Liver (tissue), 9 donors: ENCODE results near the gene GRM1. TPM values are rescaled to one million over a fixed set of nuclear protein-coding genes. Genes with fewer than 3 reads are reported as not detected.

Source experiments
- DNase-seq: peaks from one replicate; pipeline ENCODE4 v3.0.0-alpha.2; 2017; ENCODE audit warnings: low spot score
- H3K27ac ChIP-seq, 2 donors: one replicate each; pipeline ENCODE4 v1.7.0; 2013; ENCODE audit warnings: inconsistent platforms in 2 of 2, low read length in 2 of 2, control low read depth in 1 of 2, low read depth in 1 of 2, mild to moderate bottlenecking in 1 of 2
- H3K27me3 ChIP-seq, 4 donors: one replicate each; pipeline versions ENCODE4 v1.6.1 to v1.7.0; 2013; ENCODE audit warnings: low read length in 3 of 4, inconsistent platforms in 1 of 4, mild to moderate bottlenecking in 1 of 4, moderate library complexity in 1 of 4; ENCODE audit not compliant: control insufficient read depth in 4 of 4, insufficient read depth in 4 of 4
- H3K36me3 ChIP-seq, 4 donors: one replicate each; pipeline versions ENCODE4 v1.6.1 to v1.7.0; 2013; ENCODE audit warnings: low read length in 3 of 4, mild to moderate bottlenecking in 3 of 4, low read depth in 1 of 4, moderate library complexity in 1 of 4; ENCODE audit not compliant: control insufficient read depth in 4 of 4, insufficient read depth in 3 of 4
- H3K4me1 ChIP-seq, 4 donors: one replicate each; pipeline versions ENCODE4 v1.6.1 to v1.7.0; 2013; ENCODE audit warnings: low read length in 3 of 4, mild to moderate bottlenecking in 3 of 4, moderate library complexity in 1 of 4; ENCODE audit not compliant: control insufficient read depth in 4 of 4, insufficient read depth in 4 of 4
- H3K4me3 ChIP-seq, 3 donors: one replicate each; pipeline versions ENCODE4 v1.6.1 to v1.7.0; 2013; ENCODE audit warnings: low read length in 3 of 3, control low read depth in 1 of 3, low read depth in 1 of 3, mild to moderate bottlenecking in 1 of 3
- H3K9ac ChIP-seq, 2 donors: one replicate each; pipeline ENCODE4 v1.7.0; 2013; ENCODE audit warnings: low read length in 2 of 2, mild to moderate bottlenecking in 2 of 2, moderate library complexity in 2 of 2, control low read depth in 1 of 2, low read depth in 1 of 2
- H3K9me3 ChIP-seq, 4 donors: one replicate each; pipeline versions ENCODE4 v1.6.1 to v1.7.0; 2013; ENCODE audit warnings: low read length in 3 of 4; ENCODE audit not compliant: control insufficient read depth in 4 of 4
- ATF3 ChIP-seq: IDR thresholded peaks from 2 replicates; pipeline ENCODE4 v1.6.1; 2016; ENCODE audit warnings: antibody characterized with exemption
- EGR1 ChIP-seq, 2 donors: IDR thresholded peaks; 2 replicates each; pipeline ENCODE4 v1.6.1; 2016 to 2018; ENCODE audit warnings: antibody characterized with exemption in 2 of 2, low read depth in 2 of 2
- FOXA1 ChIP-seq: IDR thresholded peaks from 2 replicates; pipeline ENCODE4 v1.6.1; 2016; ENCODE audit warnings: antibody characterized with exemption
- FOXA2 ChIP-seq: IDR thresholded peaks from 2 replicates; pipeline ENCODE4 v1.6.1; 2016; ENCODE audit warnings: antibody characterized with exemption
- GABPA ChIP-seq, 2 donors: IDR thresholded peaks in 1 of 2; conservative IDR thresholded peaks in 1 of 2; 2 replicates each; pipeline ENCODE4 v1.6.1; 2016; ENCODE audit warnings: antibody characterized with exemption in 2 of 2, mild to moderate bottlenecking in 1 of 2, moderate library complexity in 1 of 2
- HNF4A ChIP-seq, 2 donors: conservative IDR thresholded peaks; 2 replicates each; pipeline ENCODE4 v1.6.1; 2016; ENCODE audit warnings: antibody characterized with exemption in 2 of 2, mild to moderate bottlenecking in 2 of 2
- HNF4G ChIP-seq: IDR thresholded peaks from 2 replicates; pipeline ENCODE4 v1.6.1; 2016; ENCODE audit warnings: antibody characterized with exemption
- MAX ChIP-seq: IDR thresholded peaks from 2 replicates; pipeline ENCODE4 v1.6.1; 2016; ENCODE audit warnings: antibody characterized with exemption
- NR2F2 ChIP-seq: IDR thresholded peaks from 2 replicates; pipeline ENCODE4 v1.6.1; 2016; ENCODE audit warnings: antibody characterized with exemption
- RAD21 ChIP-seq, 2 donors: IDR thresholded peaks; 2 replicates each; pipeline ENCODE4 v1.6.1; 2016; ENCODE audit warnings: antibody characterized with exemption in 2 of 2, mild to moderate bottlenecking in 2 of 2
- REST ChIP-seq: IDR thresholded peaks from 2 replicates; pipeline ENCODE4 v1.6.1; 2016; ENCODE audit warnings: antibody characterized with exemption, mild to moderate bottlenecking
- RXRA ChIP-seq, 2 donors: IDR thresholded peaks; 2 replicates each; pipeline ENCODE4 v1.6.1; 2017 to 2018; ENCODE audit warnings: antibody characterized with exemption in 2 of 2, mild to moderate bottlenecking in 1 of 2
- TAF1 ChIP-seq: conservative IDR thresholded peaks from 2 replicates; pipeline ENCODE4 v1.6.1; 2016; ENCODE audit warnings: antibody characterized with exemption, mild to moderate bottlenecking
- YY1 ChIP-seq: IDR thresholded peaks from 2 replicates; pipeline ENCODE4 v1.6.1; 2016; ENCODE audit warnings: antibody characterized with exemption, mild to moderate bottlenecking
- ZBTB33 ChIP-seq: IDR thresholded peaks from 2 replicates; pipeline ENCODE4 v1.6.1; 2016; ENCODE audit warnings: antibody characterized with exemption
- WGBS: extraction: QIAGEN DNeasy Blood & Tissue Kit; methylation state at CpG from one replicate; pipeline ENCODE4 v1.1.7; 2013; 5-methylcytosine and 5-hydroxymethylcytosine counted together
- polyA plus RNA-seq, 2 donors: library from polyadenylated mRNA; stranded (reverse) in 1 of 2; unstranded in 1 of 2; fragments of 200-250 nt in 1 of 2; fragments of >200 nt in 1 of 2; fragmentation: Nextera tagmentation in 1 of 2; extraction: Ambion mirVana in 1 of 2; gene quantifications; one replicate each; pipeline versions ENCODE4 v1.2.1 to v1.2.3, GENCODE V29; 2013 to 2015
- total RNA-seq, 2 donors: library from RNA; depleted of rRNA; stranded (reverse); fragments of >200 nt; gene quantifications; one replicate each; pipeline ENCODE4 v1.2.3, GENCODE V29; 2014
- donor health status: healthy.
- donor health status: healthy.
- donor health status: healthy.
- donor health status: healthy.
- donor health status: healthy.

Gene GRM1
- total and polyA plus RNA-seq, 4 donors, result under 0.01 to 0.05 (median 0.01) TPM; not detected in 1

GRCh38 chr6:146071781-146072180 is 42.9 kb downstream of the GRM1 start:
- 79% methylated on average over 2 of the region's 2 CpGs for WGBS
- no peak overlapping the region for H3K4me3 ChIP-seq
- peaks cover 0 to 5% (median 0%) of the 10 kb centered on the region in 4 donors for H3K9me3 ChIP-seq
- no peak overlapping the region for H3K27ac ChIP-seq
- H3K9ac ChIP-seq, result no peak overlapping the region
- H3K27me3 ChIP-seq, result peaks cover 0 to 3% (median 0%) of the 10 kb centered on the region in 4 donors
- H3K4me1 ChIP-seq, result no peaks in the 10 kb centered on the region
- no peaks in the 10 kb centered on the region for H3K36me3 ChIP-seq
- no peak for DNase-seq
- TF ChIP-seq EGR1 (IDR thresholded peaks at IDR 0.05; ENCODE audit: low read depth in 2 of 2), result no peak
- TF ChIP-seq MAX, result no peak
- no peak for TF ChIP-seq TAF1
- no peak for TF ChIP-seq NR2F2
- TF ChIP-seq FOXA1, result no peak
- TF ChIP-seq FOXA2, result no peak
- no peak for TF ChIP-seq HNF4G
- no peak for TF ChIP-seq RXRA (IDR thresholded peaks at IDR 0.05)
- TF ChIP-seq YY1, result no peak
- no peak for TF ChIP-seq ZBTB33
- no peak for TF ChIP-seq ATF3
- no peak for TF ChIP-seq REST
- no peak for TF ChIP-seq HNF4A (conservative IDR thresholded peaks at IDR 0.05)
- TF ChIP-seq RAD21 (IDR thresholded peaks at IDR 0.05), result no peak
- no peak for TF ChIP-seq GABPA (IDR thresholded peaks at IDR 0.05 in 1 of 2, conservative IDR thresholded peaks at IDR 0.05 in 1 of 2)

GRCh38 chr6:146077992-146078391 is 49.1 kb downstream of the GRM1 start:
- peaks cover 0 to 3% (median 1%) of the 10 kb centered on the region in 4 donors for H3K27me3 ChIP-seq
- WGBS, result 78% methylated on average over 4 of the region's 4 CpGs
- H3K9me3 ChIP-seq, result peaks cover 0 to 5% (median 1%) of the 10 kb centered on the region in 4 donors
- no peak for TF ChIP-seq ZBTB33
- no peak for TF ChIP-seq MAX
- no peak for TF ChIP-seq REST
- no peak for TF ChIP-seq FOXA1
- H3K4me1 ChIP-seq, result no peaks in the 10 kb centered on the region
- H3K9ac ChIP-seq, result no peak overlapping the region
- H3K36me3 ChIP-seq, result no peaks in the 10 kb centered on the region
- no peak overlapping the region for H3K4me3 ChIP-seq
- no peak overlapping the region for H3K27ac ChIP-seq
- no peak for DNase-seq
